OCI-LY1 (cell line): ENCODE data around the gene VAT1.

Experiments used
- EZH2 ChIP-seq: fragments of 200-600 bp; sonication (generic), shearing (Covaris generic); IDR thresholded peaks from 2 replicates; pipeline ENCODE4 v1.8.0; 2017; ENCODE audit warnings: borderline replicate concordance, mixed run types, mild to moderate bottlenecking, antibody characterized with exemption, low read length, moderate library complexity, mixed read lengths
- TF ChIP-seq, protein P1 (sequence below): fragments of 200-600 bp; sonication (generic), shearing (Covaris generic); IDR thresholded peaks from 2 replicates; pipeline ENCODE4 v1.5.1; 2017; ENCODE audit warnings: mild to moderate bottlenecking, antibody characterized with exemption, low read length, moderate library complexity, mixed read lengths

DNA sequence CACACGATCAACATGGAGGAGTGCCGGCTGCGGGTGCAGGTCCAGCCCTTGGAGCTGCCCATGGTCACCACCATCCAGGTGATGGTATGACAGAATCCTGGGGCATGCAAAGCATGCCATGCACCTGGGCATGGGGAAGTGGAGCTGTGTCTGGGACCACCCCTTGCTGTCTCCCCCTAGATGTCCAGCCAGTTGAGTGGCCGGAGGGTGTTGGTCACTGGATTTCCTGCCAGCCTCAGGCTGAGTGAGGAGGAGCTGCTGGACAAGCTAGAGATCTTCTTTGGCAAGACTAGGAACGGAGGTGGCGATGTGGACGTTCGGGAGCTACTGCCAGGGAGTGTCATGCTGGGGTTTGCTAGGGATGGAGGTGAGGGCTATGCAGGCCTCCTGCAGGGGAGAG lies 8.9 kb downstream of the VAT1 start:
- TF ChIP-seq, protein P1, sequence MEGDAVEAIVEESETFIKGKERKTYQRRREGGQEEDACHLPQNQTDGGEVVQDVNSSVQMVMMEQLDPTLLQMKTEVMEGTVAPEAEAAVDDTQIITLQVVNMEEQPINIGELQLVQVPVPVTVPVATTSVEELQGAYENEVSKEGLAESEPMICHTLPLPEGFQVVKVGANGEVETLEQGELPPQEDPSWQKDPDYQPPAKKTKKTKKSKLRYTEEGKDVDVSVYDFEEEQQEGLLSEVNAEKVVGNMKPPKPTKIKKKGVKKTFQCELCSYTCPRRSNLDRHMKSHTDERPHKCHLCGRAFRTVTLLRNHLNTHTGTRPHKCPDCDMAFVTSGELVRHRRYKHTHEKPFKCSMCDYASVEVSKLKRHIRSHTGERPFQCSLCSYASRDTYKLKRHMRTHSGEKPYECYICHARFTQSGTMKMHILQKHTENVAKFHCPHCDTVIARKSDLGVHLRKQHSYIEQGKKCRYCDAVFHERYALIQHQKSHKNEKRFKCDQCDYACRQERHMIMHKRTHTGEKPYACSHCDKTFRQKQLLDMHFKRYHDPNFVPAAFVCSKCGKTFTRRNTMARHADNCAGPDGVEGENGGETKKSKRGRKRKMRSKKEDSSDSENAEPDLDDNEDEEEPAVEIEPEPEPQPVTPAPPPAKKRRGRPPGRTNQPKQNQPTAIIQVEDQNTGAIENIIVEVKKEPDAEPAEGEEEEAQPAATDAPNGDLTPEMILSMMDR: no peak
- TF ChIP-seq EZH2: no peak
